C4-2B (cell line): ENCODE data around the gene COL15A1.

Experiments
- H3K27ac ChIP-seq: fragments of 450-650 bp; 2 replicates; pipeline ENCODE4 v1.5.1; 2017
- CTCF ChIP-seq: fragments of 450-650 bp; conservative IDR thresholded peaks from 2 replicates; pipeline ENCODE4 v1.5.1; 2017; ENCODE audit warnings: mild to moderate bottlenecking
- ZFX ChIP-seq: fragments of 450-650 bp; IDR thresholded peaks from 2 replicates; pipeline ENCODE4 v1.6.1; 2017

COL15A1 gene

GRCh38 chr9:98986866-98987651, 43.4 kb downstream of the COL15A1 start:
- no peak overlapping the region for H3K27ac ChIP-seq
- TF ChIP-seq CTCF, result no peak
- no peak for TF ChIP-seq ZFX

- TF ChIP-seq ZFX (no peak), CTCF (no peak)
- no peak overlapping the region for H3K27ac ChIP-seq
Observed at GRCh38 chr9:98989036-98990000, 45.6 kb downstream of the COL15A1 start.

DNA sequence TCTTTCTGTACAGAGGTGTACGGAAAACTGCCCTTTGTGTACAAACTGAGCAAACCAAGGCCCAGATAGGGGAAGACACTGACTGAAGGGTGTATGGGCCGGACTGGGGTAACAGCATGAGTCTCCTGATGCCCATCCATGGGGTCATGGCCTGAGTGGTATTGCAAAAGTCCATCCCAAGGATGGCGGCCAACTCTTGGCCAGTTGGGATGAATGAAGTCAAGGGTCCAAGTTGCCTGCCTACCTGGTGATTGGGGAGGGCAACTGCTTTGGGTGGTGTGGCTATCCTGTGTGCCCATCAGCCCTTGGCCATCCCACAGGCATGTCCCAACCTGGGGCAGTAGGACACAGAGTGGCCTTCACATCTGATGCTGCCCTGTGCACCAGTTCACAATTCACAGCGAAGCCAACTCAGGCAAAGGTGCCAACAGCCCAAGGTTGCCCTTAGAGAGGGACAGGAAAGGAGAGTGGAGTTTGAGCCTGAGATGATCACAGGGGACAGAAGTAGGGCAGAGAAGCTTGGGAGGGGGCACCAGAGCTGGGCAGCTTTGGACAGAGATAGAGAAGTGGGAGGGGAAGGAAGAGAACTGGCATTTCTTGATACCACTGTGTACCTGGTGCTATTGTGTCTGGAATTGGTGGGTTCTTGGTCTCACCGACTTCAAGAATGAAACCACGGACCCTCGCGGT, 46.6 kb downstream of the COL15A1 start:
- no peak overlapping the region for H3K27ac ChIP-seq
- TF ChIP-seq CTCF, result no peak
- TF ChIP-seq ZFX, result no peak

- no peak for TF ChIP-seq CTCF
- TF ChIP-seq ZFX, result no peak
- no peak overlapping the region for H3K27ac ChIP-seq
Observed at GRCh38 chr9:98992107-98992884, 48.6 kb downstream of the COL15A1 start.

DNA sequence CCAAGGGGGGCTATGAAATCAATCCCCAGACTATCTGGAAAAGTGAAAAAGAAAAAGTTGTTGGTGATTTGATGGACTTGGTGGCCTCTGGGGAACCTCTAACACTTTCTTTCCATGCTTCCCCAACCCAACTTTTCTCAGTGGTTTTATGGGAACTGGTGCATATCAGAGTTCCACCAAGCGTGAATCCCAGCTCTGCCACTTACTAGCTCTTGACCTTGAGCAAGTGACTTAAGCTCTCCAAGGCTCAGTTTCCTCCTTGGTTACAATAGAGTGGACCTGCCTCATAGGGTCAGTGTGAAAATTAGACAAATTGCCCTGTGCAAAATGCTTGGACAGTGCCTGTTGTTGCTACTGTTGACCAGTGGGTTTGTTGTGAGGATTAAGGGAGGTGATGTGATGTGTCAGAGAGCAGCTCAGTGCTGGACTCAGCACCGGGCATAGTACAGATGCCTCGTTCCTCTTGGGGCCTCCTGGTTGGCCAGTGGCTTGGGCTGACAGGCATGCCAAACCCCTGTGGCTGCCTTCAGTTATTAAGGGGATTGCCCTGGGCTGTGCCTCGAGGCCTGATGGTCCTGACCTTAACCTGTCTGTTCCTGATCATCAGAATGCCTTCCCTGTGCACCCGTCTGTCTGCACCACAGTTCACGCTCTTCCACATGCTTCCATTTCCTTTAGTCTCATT, 49.3 kb downstream of the COL15A1 start:
- TF ChIP-seq ZFX, result no peak
- TF ChIP-seq CTCF, result no peak
- H3K27ac ChIP-seq, result no peak overlapping the region

- no peak overlapping the region for H3K27ac ChIP-seq
- TF ChIP-seq CTCF (no peak), ZFX (no peak)
Observed at GRCh38 chr9:98993570-98993945, 49.9 kb downstream of the COL15A1 start.
